CD4-positive, alpha-beta T cell treated with Interleukin-15 for 1 hour (primary cell): Measurements from ENCODE around the gene DDX54.
A peak's percentile ranks its signal among the peaks of the same experiment; 100 is the strongest.
"Not testable (repeated sequence)": the region's sequence is repeated elsewhere in the genome, so short reads cannot be mapped to it uniquely, and the experiment has no call there.

ENCODE experiments used
- DNase-seq: peaks from one replicate; pipeline ENCODE4 v3.0.0-alpha.2; 2020

The DDX54 gene

DNA sequence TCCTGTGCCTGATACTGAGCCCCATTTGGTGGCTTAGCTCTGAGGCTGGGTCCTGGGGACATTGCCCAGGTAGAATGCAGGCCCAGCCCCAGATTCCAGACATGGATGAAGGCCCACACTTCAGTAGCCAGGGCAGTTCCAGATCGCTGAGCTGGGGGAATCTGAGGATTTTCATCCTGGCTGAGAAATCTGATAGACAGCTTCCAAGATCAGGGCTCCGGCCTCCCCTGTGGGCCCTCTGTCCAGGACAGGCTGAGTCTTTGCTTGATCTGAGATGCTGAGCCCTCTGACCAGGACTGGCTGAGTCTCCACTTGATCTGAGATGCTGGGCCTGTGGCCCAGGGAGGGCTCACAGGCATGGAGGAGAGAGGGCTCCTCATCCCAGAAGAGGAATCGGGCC is 46.5 kb downstream of the DDX54 start:
- DNase-seq = no peak

GRCh38 chr12:113137861-113138783 is 47.2 kb downstream of the DDX54 start:
- DNase-seq = no peak

- no peak for DNase-seq
These were observed 48.2 kb downstream of the DDX54 start for GRCh38 chr12:113136990-113137511.

DNA sequence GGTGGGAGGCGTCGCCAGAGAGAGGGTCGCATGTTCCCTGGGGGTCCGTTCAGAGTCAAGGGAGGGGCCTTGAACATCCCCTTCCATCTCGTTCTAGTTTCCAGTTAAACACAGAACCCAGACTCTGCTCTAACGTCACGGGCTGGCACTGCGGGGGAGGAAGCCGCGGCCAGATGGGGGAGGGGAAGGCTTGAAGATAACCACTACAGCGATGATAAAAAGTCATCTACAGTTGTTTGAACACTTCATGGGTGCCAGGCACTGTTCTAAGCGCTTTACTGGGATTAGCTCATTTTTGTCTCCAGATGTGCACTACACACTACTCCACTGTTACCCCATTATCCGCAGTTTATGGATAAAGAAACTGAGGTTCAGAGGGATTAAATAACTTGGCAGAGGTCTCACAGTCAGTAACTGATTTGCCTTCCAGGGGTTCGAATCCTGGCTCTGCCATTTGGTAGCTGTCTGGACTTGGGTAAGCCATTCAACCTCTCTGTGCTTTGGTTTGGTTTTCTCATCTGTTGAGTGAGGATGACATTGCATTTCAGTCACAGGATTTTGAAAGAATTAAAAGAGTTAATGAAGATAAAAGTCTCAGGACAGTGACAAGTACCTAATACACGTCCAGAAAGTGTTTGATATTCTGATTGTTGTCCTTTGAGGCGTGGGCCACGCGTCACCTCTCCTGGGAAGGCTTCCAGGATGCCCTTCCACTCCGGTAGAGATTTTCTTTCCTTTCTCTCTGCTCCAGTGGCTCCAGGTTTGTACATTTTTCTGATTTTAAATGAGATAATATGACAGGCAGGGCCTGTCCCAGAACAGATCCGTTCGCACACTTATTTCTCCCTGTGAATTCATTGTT is 48.9 kb downstream of the DDX54 start:
- DNase-seq = peak; percentile 72

- peak; percentile 77 for DNase-seq
These were observed 49.8 kb downstream of the DDX54 start, which contains the start of gene RASAL1 for GRCh38 chr12:113135178-113136127. TSS of gene RASAL1 (minus strand) at chr12:113135761. CDS start at chr12:113135462, 299 bp downstream.

DNA sequence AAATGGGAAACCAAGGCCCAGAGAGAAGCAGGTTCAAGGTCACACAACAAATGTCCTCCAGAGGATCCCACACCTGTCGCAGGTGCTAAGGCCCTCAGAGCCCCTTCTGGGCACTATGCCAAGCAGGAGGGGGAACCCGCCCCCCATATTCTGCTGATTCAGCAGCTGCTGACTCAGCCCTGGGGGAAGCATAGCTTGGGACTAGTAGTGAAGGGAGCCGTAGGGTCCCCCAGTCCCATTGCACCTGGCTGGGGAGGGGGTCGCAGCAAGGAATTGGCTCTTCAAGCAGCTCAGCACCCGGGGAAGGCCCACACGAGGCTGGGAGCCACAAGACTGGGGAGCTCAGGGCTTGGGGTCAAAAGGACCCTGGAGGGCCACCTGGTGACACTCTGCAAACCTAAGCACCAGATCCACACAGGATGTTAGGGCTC is 50.7 kb downstream of the DDX54 start:
- DNase-seq = no peak

DNA sequence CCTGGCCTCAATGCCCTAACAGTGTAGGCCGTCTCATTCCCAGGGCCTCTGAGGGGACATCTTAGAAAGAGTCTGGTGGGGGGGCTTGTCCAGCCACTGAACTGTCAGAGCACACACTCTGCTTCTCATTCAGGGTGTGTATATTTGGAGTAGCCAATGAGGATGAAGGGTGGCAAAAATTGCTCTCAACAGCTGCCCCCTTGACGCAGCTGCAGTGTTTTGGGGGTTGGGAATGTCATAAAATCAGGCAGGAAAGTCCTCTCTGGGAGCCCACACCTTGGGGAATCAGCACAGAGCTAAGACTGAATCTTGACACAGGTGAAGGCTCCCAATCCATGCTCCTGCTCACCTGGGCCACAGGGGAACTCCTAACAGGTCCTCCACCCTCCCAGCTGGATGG is 51.2 kb downstream of the DDX54 start:
- no peak for DNase-seq

DNA sequence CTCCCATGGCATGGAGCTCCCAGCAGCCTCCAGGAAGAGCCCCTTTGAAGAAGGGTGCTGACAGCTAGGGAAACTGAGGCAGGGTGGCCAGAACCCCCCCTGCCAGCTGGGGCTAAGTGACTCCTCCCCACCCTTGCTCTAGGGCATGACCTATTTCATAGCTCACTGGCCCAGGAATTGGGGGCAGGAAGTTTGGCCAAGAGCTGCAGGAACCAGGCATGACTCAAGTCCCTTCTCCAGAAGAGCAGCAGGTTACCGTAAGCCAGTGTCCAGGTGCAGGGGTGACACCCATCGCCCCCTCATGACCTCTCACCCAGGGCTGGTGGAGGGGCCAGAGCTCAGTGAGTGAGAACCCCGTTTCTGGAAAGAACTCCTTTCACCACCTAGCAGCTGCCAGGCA is 51.6 kb downstream of the DDX54 start:
- no peak for DNase-seq

DNA sequence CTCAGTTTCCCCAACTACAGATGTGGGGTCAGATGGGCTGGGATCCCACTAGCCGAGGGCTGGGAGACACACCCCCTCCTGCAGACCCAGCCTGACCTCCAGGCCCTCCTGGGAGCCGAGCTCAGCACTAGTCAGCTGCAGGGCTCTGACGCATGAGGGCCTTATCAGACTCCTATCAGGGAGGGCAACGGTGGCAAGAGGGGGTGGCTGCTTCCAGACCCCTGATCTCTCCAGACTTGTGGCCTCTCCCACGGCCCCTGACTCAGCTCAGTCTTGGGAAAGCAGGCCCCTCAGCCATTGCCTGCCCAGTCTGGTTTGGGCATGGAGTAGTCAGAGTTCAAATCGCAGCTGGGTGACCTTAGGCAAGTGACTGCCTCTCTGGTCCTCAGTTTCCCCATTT is 52.2 kb downstream of the DDX54 start:
- no peak for DNase-seq

DNA sequence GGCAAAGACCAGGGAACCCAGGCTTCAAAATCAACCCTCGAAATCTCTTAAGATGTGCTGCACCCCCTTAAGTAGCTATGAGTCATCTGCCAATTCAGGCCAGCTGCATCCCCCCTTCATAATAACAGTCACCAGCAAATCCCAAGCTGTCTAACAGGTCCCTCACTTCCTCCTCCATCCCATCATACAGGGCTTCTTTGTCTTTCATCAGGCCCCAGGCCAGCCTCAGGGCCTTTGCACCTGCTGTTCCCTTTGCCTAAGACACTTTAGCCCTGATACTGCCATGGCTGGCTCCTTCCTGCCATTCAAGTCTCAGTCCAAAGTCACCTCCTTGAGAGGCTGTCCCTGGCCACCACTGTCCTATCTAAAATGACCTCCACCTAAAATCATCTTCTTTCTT is 53.7 kb downstream of the DDX54 start:
- no peak for DNase-seq

DNA sequence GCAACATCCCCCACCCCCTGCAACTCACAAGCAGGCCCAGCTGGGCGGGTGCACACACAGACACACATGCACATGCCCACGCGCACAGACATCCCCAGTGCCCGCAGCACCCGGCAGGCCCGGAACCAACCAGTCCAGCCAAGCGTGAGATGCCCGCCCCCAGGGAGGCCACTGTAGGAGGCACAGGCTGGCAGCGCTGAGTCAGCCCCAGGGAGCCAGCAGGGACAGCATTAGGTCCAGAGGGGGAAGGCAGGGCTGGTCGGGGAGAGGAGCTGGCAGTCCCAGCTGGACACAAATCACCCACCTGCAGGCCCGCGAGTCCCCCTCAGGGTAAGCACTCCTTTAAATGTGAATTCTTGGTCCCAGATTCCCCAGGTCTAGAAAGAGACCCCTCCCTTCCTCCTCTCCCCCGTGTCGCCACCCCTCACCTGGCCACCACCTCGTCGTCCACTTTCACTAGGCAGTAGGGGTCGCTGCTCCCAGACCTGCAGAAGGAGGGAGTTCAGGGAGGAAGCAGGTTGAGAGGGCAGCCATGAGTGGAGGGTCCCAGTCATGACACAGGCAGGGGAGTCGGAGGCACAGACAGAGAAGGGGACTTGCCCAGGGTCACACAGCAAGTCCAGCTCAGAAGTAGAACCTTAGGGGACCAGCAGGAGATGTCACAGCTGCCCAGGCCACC is 54.7 kb downstream of the DDX54 start:
- DNase-seq = no peak

- DNase-seq = no peak
These were observed 55.4 kb downstream of the DDX54 start for GRCh38 chr12:113129664-113130456.

GRCh38 chr12:113128802-113129663 is 56.2 kb downstream of the DDX54 start:
- DNase-seq = no peak

DNA sequence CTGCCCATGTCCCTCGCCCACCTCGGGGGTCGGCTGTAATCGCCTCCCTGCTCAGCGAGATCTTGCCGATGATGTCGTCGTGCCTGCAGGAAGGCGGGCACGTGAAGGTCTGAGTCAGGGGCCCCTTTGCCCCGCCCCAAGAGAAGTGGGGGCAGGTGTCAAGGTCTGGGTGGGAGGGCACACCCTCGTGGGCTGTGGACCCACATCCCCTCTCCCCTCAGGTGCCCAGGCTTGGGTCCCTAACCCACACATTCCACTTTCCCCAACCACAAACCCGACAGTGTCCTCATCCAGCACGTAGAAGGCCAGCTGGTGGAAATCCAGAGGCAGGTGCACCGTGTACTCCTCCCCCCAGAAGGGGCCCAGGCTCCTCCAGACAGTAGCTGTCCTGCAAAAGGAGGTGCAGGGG is 57.5 kb downstream of the DDX54 start:
- DNase-seq = no peak

DNA sequence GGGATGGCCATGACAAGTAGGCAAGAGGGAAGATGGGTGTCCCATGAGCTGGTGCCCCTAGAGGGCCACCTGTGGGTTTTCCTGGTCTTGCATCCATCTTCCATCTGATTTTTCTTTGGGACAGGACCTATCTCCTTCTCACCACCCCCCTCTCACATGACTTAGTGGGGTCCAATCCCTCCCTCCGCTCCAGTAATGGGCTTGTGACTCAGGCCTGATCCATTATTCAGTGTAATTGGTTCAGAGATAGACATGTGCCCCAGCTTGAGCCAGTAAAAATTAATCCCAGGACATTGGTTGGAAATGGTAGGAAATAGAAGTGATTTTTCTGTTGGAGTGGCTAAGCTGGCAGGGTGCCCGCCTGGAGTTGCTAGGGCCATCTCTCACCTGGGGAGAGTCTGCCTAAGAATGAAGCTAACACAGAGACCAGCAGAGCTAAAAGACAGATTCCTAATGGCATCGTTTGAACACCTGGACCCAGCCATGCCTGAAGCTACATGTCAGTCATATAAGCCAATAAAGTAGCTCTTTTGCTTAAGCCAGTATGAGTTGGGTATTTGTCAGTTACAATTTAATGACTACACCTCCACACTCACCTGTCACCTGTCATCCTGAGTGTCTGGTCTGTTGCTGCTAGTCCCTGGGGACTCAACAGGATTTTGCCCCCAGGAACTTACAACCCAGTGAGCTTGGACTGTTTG is 64.5 kb downstream of the DDX54 start:
- DNase-seq = no peak

- no peak for DNase-seq
These were observed 65.2 kb downstream of the DDX54 start for GRCh38 chr12:113119980-113120669.

GRCh38 chr12:113118142-113118541 is 67.1 kb downstream of the DDX54 start:
- DNase-seq = no peak

DNA sequence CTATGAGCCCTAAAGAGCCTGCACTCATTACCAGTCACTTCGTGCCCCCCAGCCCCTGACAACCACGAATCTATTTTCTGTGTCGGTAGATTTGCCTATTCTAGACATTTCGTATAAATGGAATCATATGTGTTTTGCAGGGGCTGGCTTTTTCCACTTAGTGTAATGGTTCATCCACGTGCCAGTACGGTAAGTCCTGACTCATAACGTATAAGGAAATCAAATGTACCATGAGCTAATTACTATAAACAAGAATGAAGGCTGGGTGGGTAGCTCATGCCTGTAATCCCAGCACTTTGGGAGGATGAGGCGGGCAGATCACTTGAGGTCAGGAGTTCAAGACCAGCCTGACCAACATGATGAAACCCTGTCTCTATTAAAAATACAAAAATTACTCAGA is 67.6 kb downstream of the DDX54 start:
- not testable (repeated sequence) for DNase-seq
